K562 (cell line): ENCODE results near the gene PMVK. TPM values are rescaled to one million over a fixed set of nuclear protein-coding genes. Genes with fewer than 3 reads are reported as not detected.
A peak's percentile ranks its signal among the peaks of the same experiment; 100 is the strongest.

ENCODE experiments used
- AFF4 ChIP-seq: sonication (generic); formaldehyde crosslinking; IDR thresholded peaks from 2 replicates; pipeline ENCODE4 v1.8.0; 2023; ENCODE audit warnings: mild to moderate bottlenecking, missing genetic modification reagents
- CGGBP1 ChIP-seq: fragments of 250-450 bp; sonication (Bioruptor Pico); IDR thresholded peaks from 2 replicates; pipeline ENCODE4 v1.9.0; 2021; ENCODE audit warnings: mild to moderate bottlenecking
- CREB1 ChIP-seq, 2 experiments: sonication (generic) in 1 of 2; formaldehyde crosslinking in 1 of 2; IDR thresholded peaks; 2 replicates each; pipeline versions ENCODE4 v1.6.1 to v1.8.0; 2012 to 2022; ENCODE audit warnings: inconsistent platforms in 1 of 2, mild to moderate bottlenecking in 1 of 2, missing genetic modification reagents in 1 of 2, moderate library complexity in 1 of 2
- EGR1 ChIP-seq: fragments of 450-650 bp; conservative IDR thresholded peaks from 2 replicates; pipeline ENCODE4 v1.6.1; 2017; ENCODE audit warnings: mild to moderate bottlenecking
- ETV1 ChIP-seq: fragments of 450-650 bp; conservative IDR thresholded peaks from 2 replicates; pipeline ENCODE4 v1.6.1; 2016; ENCODE audit warnings: missing genetic modification characterization, control low read depth, low read depth, missing compliant biosample characterization
- HEY1 ChIP-seq: fragments of 250-450 bp; sonication (Bioruptor Pico); IDR thresholded peaks from 2 replicates; pipeline ENCODE4 v1.5.0; 2020; ENCODE audit warnings: mild to moderate bottlenecking, moderate library complexity, borderline replicate concordance
- MIER1 ChIP-seq: fragments of 450-650 bp; IDR thresholded peaks from 2 replicates; pipeline ENCODE4 v1.6.1; 2016; ENCODE audit warnings: antibody characterized with exemption, mild to moderate bottlenecking, low read depth
- NR2C1 ChIP-seq, 2 experiments: fragments of 450-650 bp; IDR thresholded peaks; 2 replicates each; pipeline ENCODE4 v1.6.1; 2017; ENCODE audit warnings: mild to moderate bottlenecking in 2 of 2, antibody characterized with exemption in 1 of 2, inconsistent platforms in 1 of 2, missing compliant biosample characterization in 1 of 2, missing genetic modification characterization in 1 of 2
- SREBF1 ChIP-seq: fragments of 150-350 bp; IDR thresholded peaks from 2 replicates; pipeline ENCODE4 v1.6.1; 2014; ENCODE audit warnings: antibody characterized with exemption, low read depth, low read length, borderline replicate concordance
- SUPT5H ChIP-seq: fragments of 450-650 bp; IDR thresholded peaks from 2 replicates; pipeline ENCODE4 v1.6.1; 2016
- ZNF511 ChIP-seq: sonication (generic); formaldehyde crosslinking; IDR thresholded peaks from 2 replicates; pipeline ENCODE4 v1.8.0; 2022; ENCODE audit warnings: mild to moderate bottlenecking, missing genetic modification reagents
- polyA plus RNA-seq, 8 experiments: library from polyadenylated mRNA; depleted of rRNA in 4 of 8; stranded (reverse) in 5 of 8; unstranded in 3 of 8; fragments of >200 nt; fragmentation: Nextera tagmentation in 2 of 8; fragmentation: Illumina TruSeq in 1 of 8; extraction: Ambion mirVana in 2 of 8; extraction: Trizol in 1 of 8; gene quantifications; 2 replicates each; pipeline versions ENCODE4 v1.2.1 to v1.2.3, GENCODE V29; 2011 to 2014; ENCODE audit warnings: inconsistent platforms in 1 of 8, missing spikeins in 1 of 8
- total RNA-seq, 7 experiments: library from RNA; depleted of rRNA in 6 of 7; stranded (reverse); fragments of >200 nt in 6 of 7; fragmentation: Illumina TruSeq in 2 of 7; extraction: Trizol in 2 of 7; gene quantifications; 2 replicates each; pipeline versions ENCODE4 v1.2.1 to v1.2.3, GENCODE V29; 2011 to 2021; ENCODE audit warnings: low replicate concordance in 1 of 7

PMVK gene
- total and polyA plus RNA-seq, 9 of the 15 experiments (the other 6 are each of a cell fraction or from before 2014, with no cell fraction given): 1.1 to 15.3 (median 6.3) TPM

- TF ChIP-seq AFF4 (CRISPR knock-in tag): peak; percentile 70; the same call in 1 of the 2 replicates
- no peak for TF ChIP-seq MIER1
- TF ChIP-seq CGGBP1: peak; percentile 88; the same call in 1 of the 2 replicates
- no peak for TF ChIP-seq ETV1 (tag)
- peak; percentile 78; the same call in 1 of the 2 replicates for TF ChIP-seq SREBF1
- no peak; the same call in 1 of the 2 replicates for TF ChIP-seq CREB1 (IDR thresholded peaks at IDR 0.05)
- no peak for TF ChIP-seq CREB1 (CRISPR knock-in tag; IDR thresholded peaks at IDR 0.05)
- no peak; the same call in 1 of the 2 replicates for TF ChIP-seq ZNF511
- TF ChIP-seq SUPT5H: peak; percentile 82
- TF ChIP-seq EGR1: no peak
- TF ChIP-seq NR2C1 (IDR thresholded peaks at IDR 0.05): no peak
- no peak for TF ChIP-seq NR2C1 (tag; IDR thresholded peaks at IDR 0.05)
- TF ChIP-seq HEY1: no peak
These were observed 38.4 kb upstream of the PMVK start (continued) for GRCh38 chr1:154974808-154975408.
